Measurements from ENCODE around the gene VWCE. TPM values are rescaled to one million over a fixed set of nuclear protein-coding genes. Genes with fewer than 3 reads are reported as not detected.

VWCE gene
- total RNA-seq, 2 experiments from 2014 or later: 0.64 to 1.0 TPM

- ChIA-PET POLR2A (no interaction called here), CTCF (no interaction called here)
- H3K27me3 Mint-ChIP-seq: peaks cover 4% of the 10 kb centered on the region
- no peaks in the 10 kb centered on the region for H3K4me1 Mint-ChIP-seq (ENCODE audit: low read depth)
- DNase-seq (no peak), ATAC-seq (ENCODE audit: poor library complexity) (no peak)
- TF ChIP-seq CTCF (IDR thresholded peaks at IDR 0.05): no peak
- H3K4me3 Mint-ChIP-seq: no peak overlapping the region
- Histone ChIP-seq H3K27me3 (ENCODE audit: control insufficient read depth in 1 of 2, insufficient read depth in 2 of 2, low read length in 2 of 2) (no peaks in the 10 kb centered on the region), H3K4me3 (ENCODE audit: low read length) (no peak overlapping the region), H3K4me1 (ENCODE audit: insufficient read depth, low read length) (no peaks in the 10 kb centered on the region), H3K9me3 (ENCODE audit: control insufficient read depth in 1 of 2, insufficient read depth in 1 of 2, low read length in 2 of 2) (peaks cover 0 to 5% of the 10 kb centered on the region in 2 experiments), H3K36me3 (ENCODE audit: insufficient read depth, low read length) (no peaks in the 10 kb centered on the region), H3K27ac (ENCODE audit: low read depth in 1 of 2, low read length in 2 of 2) (no peak overlapping the region)
- H3K9me3 Mint-ChIP-seq: no peaks in the 10 kb centered on the region
- H3K36me3 Mint-ChIP-seq (ENCODE audit: low read depth): no peaks in the 10 kb centered on the region
- H3K27ac Mint-ChIP-seq: no peak overlapping the region
- intact Hi-C loops (cut with DNase I, micrococcal nuclease): no loop called here
Measured at GRCh38 chr11:61283613-61284012, 11.5 kb downstream of the VWCE start.

GRCh38 chr11:61281581-61282250 is 13.4 kb downstream of the VWCE start:
- H3K27me3 Mint-ChIP-seq: no peaks in the 10 kb centered on the region
- intact Hi-C loops (cut with DNase I, micrococcal nuclease): no loop called here
- H3K9me3 Mint-ChIP-seq: no peaks in the 10 kb centered on the region
- no peak overlapping the region for H3K27ac Mint-ChIP-seq
- Histone ChIP-seq H3K4me1 (ENCODE audit: insufficient read depth, low read length) (no peaks in the 10 kb centered on the region), H3K36me3 (ENCODE audit: insufficient read depth, low read length) (no peaks in the 10 kb centered on the region), H3K27ac (ENCODE audit: low read depth in 1 of 2, low read length in 2 of 2) (no peak overlapping the region), H3K4me3 (ENCODE audit: low read length) (no peak overlapping the region), H3K9me3 (ENCODE audit: control insufficient read depth in 1 of 2, insufficient read depth in 1 of 2, low read length in 2 of 2) (peaks cover 0 to 5% of the 10 kb centered on the region in 2 experiments), H3K27me3 (ENCODE audit: control insufficient read depth in 1 of 2, insufficient read depth in 2 of 2, low read length in 2 of 2) (no peaks in the 10 kb centered on the region)
- ChIA-PET POLR2A (no interaction called here), CTCF (no interaction called here)
- H3K4me3 Mint-ChIP-seq: no peak overlapping the region
- no peaks in the 10 kb centered on the region for H3K36me3 Mint-ChIP-seq (ENCODE audit: low read depth)
- DNase-seq (peak in 2 of 14 experiments; percentile 6 to 13), ATAC-seq (ENCODE audit: poor library complexity) (no peak)
- no peaks in the 10 kb centered on the region for H3K4me1 Mint-ChIP-seq (ENCODE audit: low read depth)
- TF ChIP-seq CTCF (IDR thresholded peaks at IDR 0.05): no peak

- CTCF ChIA-PET: no interaction called here
- Histone ChIP-seq H3K27ac (ENCODE audit: low read depth in 1 of 2, low read length in 2 of 2) (no peak overlapping the region), H3K9me3 (ENCODE audit: control insufficient read depth in 1 of 2, insufficient read depth in 1 of 2, low read length in 2 of 2) (peaks cover 0 to 5% of the 10 kb centered on the region in 2 experiments), H3K4me1 (ENCODE audit: insufficient read depth, low read length) (no peaks in the 10 kb centered on the region), H3K4me3 (ENCODE audit: low read length) (no peak overlapping the region), H3K27me3 (ENCODE audit: control insufficient read depth in 1 of 2, insufficient read depth in 2 of 2, low read length in 2 of 2) (no peaks in the 10 kb centered on the region), H3K36me3 (ENCODE audit: insufficient read depth, low read length) (no peaks in the 10 kb centered on the region)
- intact Hi-C loops (cut with DNase I, micrococcal nuclease): no loop called here
- H3K27me3 Mint-ChIP-seq: no peaks in the 10 kb centered on the region
- DNase-seq (no peak), ATAC-seq (ENCODE audit: poor library complexity) (no peak)
- no peak overlapping the region for H3K4me3 Mint-ChIP-seq
- H3K4me1 Mint-ChIP-seq (ENCODE audit: low read depth): no peaks in the 10 kb centered on the region
- no peak overlapping the region for H3K27ac Mint-ChIP-seq
- POLR2A ChIA-PET: no interaction called here
- TF ChIP-seq CTCF (IDR thresholded peaks at IDR 0.05): no peak
- H3K36me3 Mint-ChIP-seq (ENCODE audit: low read depth): no peaks in the 10 kb centered on the region
- no peaks in the 10 kb centered on the region for H3K9me3 Mint-ChIP-seq
Measured at GRCh38 chr11:61280883-61281580, 14.1 kb downstream of the VWCE start.
